ENCODE measurements around the gene DNAH7. TPM values are rescaled to one million over a fixed set of nuclear protein-coding genes. Genes with fewer than 3 reads are reported as not detected.

The DNAH7 gene
- total RNA-seq, 2 donors from 2014 or later = 3.4 to 10.1 TPM

- no peak overlapping the region for H3K4me3 ChIP-seq
- H3K9me3 ChIP-seq = no peaks in the 10 kb centered on the region
- WGBS = 78% methylated on average over 2 of the region's 2 CpGs
- H3K27ac ChIP-seq = no peak overlapping the region
- TF ChIP-seq CTCF (IDR thresholded peaks at IDR 0.05) = no peak
- no peak for TF ChIP-seq POLR2AphosphoS5 (IDR thresholded peaks at IDR 0.05)
- no peak for TF ChIP-seq POLR2A (IDR thresholded peaks at IDR 0.05)
- intact Hi-C loops (cut with DNase I) = no loop called here
- H3K4me1 ChIP-seq (replicated peaks) = no peaks in the 10 kb centered on the region
- no peaks in the 10 kb centered on the region for H3K27me3 ChIP-seq (replicated peaks; ENCODE audit: insufficient read depth)
- no peaks in the 10 kb centered on the region for H3K36me3 ChIP-seq
- no peak for DNase-seq (ENCODE audit: low spot score)
These were observed 358.5 kb downstream of the DNAH7 start for GRCh38 chr2:195709901-195710806.

- DNase-seq (ENCODE audit: low spot score) = no peak
- intact Hi-C loops (cut with DNase I) = no loop called here
- H3K4me3 ChIP-seq = no peak overlapping the region
- no peaks in the 10 kb centered on the region for H3K27me3 ChIP-seq (replicated peaks; ENCODE audit: insufficient read depth)
- H3K36me3 ChIP-seq = no peaks in the 10 kb centered on the region
- WGBS = 88% methylated on average over 5 of the region's 5 CpGs
- TF ChIP-seq POLR2A (IDR thresholded peaks at IDR 0.05) (no peak), CTCF (IDR thresholded peaks at IDR 0.05) (no peak), POLR2AphosphoS5 (IDR thresholded peaks at IDR 0.05) (no peak)
- H3K27ac ChIP-seq = no peak overlapping the region
- no peaks in the 10 kb centered on the region for H3K9me3 ChIP-seq
- H3K4me1 ChIP-seq (replicated peaks) = no peaks in the 10 kb centered on the region
These were observed 362.3 kb downstream of the DNAH7 start for GRCh38 chr2:195706161-195706900.

- no peak overlapping the region for H3K4me3 ChIP-seq
- H3K4me1 ChIP-seq (replicated peaks) = no peaks in the 10 kb centered on the region
- TF ChIP-seq POLR2A (IDR thresholded peaks at IDR 0.05) (no peak), CTCF (IDR thresholded peaks at IDR 0.05) (no peak), POLR2AphosphoS5 (IDR thresholded peaks at IDR 0.05) (no peak)
- intact Hi-C loops (cut with DNase I) = no loop called here
- no peak for DNase-seq (ENCODE audit: low spot score)
- no peaks in the 10 kb centered on the region for H3K9me3 ChIP-seq
- H3K36me3 ChIP-seq = no peaks in the 10 kb centered on the region
- WGBS = 88% methylated on average over 3 of the region's 3 CpGs
- no peak overlapping the region for H3K27ac ChIP-seq
- no peaks in the 10 kb centered on the region for H3K27me3 ChIP-seq (replicated peaks; ENCODE audit: insufficient read depth)
These were observed 368.2 kb downstream of the DNAH7 start for GRCh38 chr2:195700480-195700879.

- intact Hi-C loops (cut with DNase I) = no loop called here
- Histone ChIP-seq H3K27me3 (replicated peaks; ENCODE audit: insufficient read depth) (no peaks in the 10 kb centered on the region), H3K9me3 (no peaks in the 10 kb centered on the region), H3K36me3 (no peaks in the 10 kb centered on the region), H3K4me3 (no peak overlapping the region), H3K4me1 (replicated peaks) (no peaks in the 10 kb centered on the region), H3K27ac (no peak overlapping the region)
- TF ChIP-seq POLR2A (IDR thresholded peaks at IDR 0.05) = no peak
- WGBS = 67% methylated on average over 3 of the region's 3 CpGs
- no peak for DNase-seq (ENCODE audit: low spot score)
These were observed 370.9 kb downstream of the DNAH7 start for GRCh38 chr2:195697681-195698220.

- H3K27ac ChIP-seq = no peak overlapping the region
- WGBS = 91% methylated on average over 1 of the region's 1 CpG
- H3K4me1 ChIP-seq (replicated peaks) = no peaks in the 10 kb centered on the region
- H3K9me3 ChIP-seq = no peaks in the 10 kb centered on the region
- H3K36me3 ChIP-seq = no peaks in the 10 kb centered on the region
- TF ChIP-seq CTCF (IDR thresholded peaks at IDR 0.05) = no peak
- no peak for TF ChIP-seq POLR2AphosphoS5 (IDR thresholded peaks at IDR 0.05)
- TF ChIP-seq POLR2A (IDR thresholded peaks at IDR 0.05) = no peak
- intact Hi-C loops (cut with DNase I) = no loop called here
- H3K27me3 ChIP-seq (replicated peaks; ENCODE audit: insufficient read depth) = no peaks in the 10 kb centered on the region
- no peak overlapping the region for H3K4me3 ChIP-seq
- no peak for DNase-seq (ENCODE audit: low spot score)
These were observed 372.6 kb downstream of the DNAH7 start for GRCh38 chr2:195696012-195696411.
